Right lobe of liver (tissue), 4 donors: ENCODE data around the gene GIGYF2.

Experiments used
- CTCF ChIP-seq, 4 donors: fragments of 200-600 bp in 3 of 4; fragments of 450-650 bp in 1 of 4; IDR thresholded peaks; one replicate each; pipeline versions ENCODE4 v1.5.1 to v1.8.0; 2016 to 2022; ENCODE audit warnings: antibody characterized with exemption in 4 of 4, mild to moderate bottlenecking in 2 of 4
- POLR2A ChIP-seq: fragments of 450-650 bp; IDR thresholded peaks from one replicate; pipeline ENCODE4 v1.6.1; 2017; ENCODE audit warnings: antibody characterized with exemption, mild to moderate bottlenecking
- donor health status: DM: no; HTN: no; CAD: no.
- donor health status: DM: no; HTN: no; CAD: no.
- donor health status: DM: no; HTN: yes; CAD: no.

- TF ChIP-seq CTCF (IDR thresholded peaks at IDR 0.05) (no peak), POLR2A (no peak)
Measured at GRCh38 chr2:232894251-232894650, 197.1 kb downstream of the GIGYF2 start.
